Measurements from ENCODE around the gene KDSR. TPM values are rescaled to one million over a fixed set of nuclear protein-coding genes. Genes with fewer than 3 reads are reported as not detected.

KDSR gene
- polyA plus RNA-seq, 2 of the 4 experiments (the other 2 are of a cell fraction), result 13.6 to 21.2 TPM

GRCh38 chr18:63395503-63395902 lies 28.5 kb upstream of the KDSR start (continued):
- TF ChIP-seq ATOH8 (CRISPR knock-in tag; IDR thresholded peaks at IDR 0.05; ENCODE audit: low read depth) (no peak), HEYL (CRISPR knock-in tag; IDR thresholded peaks at IDR 0.05) (no peak)

- Histone ChIP-seq H3K27ac (no peak overlapping the region), H3K9me3 (no peaks in the 10 kb centered on the region), H3K4me3 (no peak overlapping the region), H3K4me2 (no peak overlapping the region), H3K4me1 (no peaks in the 10 kb centered on the region)
- FAIRE-seq, result no peak
- ChIA-PET POLR2A (no interaction called here), CTCF (interaction anchor here (1.4 kb wide), 1 partner anchor 11 kb away, joined by 4 read pairs; no protein-coding TSS in a partner anchor)
- TF ChIP-seq FOSB (CRISPR knock-in tag; IDR thresholded peaks at IDR 0.05), result no peak
- TF ChIP-seq CHD2 (IDR thresholded peaks at IDR 0.05; ENCODE audit: low read length, partially characterized antibody), result no peak
- TF ChIP-seq ELK1 (IDR thresholded peaks at IDR 0.05; ENCODE audit: low read depth, low read length), result no peak
- TF ChIP-seq TFCP2L1 (CRISPR knock-in tag; IDR thresholded peaks at IDR 0.05), result no peak
- no peak for TF ChIP-seq MAFK (IDR thresholded peaks at IDR 0.05; ENCODE audit: partially characterized antibody)
- TF ChIP-seq RNF2 (IDR thresholded peaks at IDR 0.05; ENCODE audit: borderline replicate concordance, low read depth), result no peak
- TF ChIP-seq ZNF302 (CRISPR knock-in tag; IDR thresholded peaks at IDR 0.05), result no peak
- TF ChIP-seq CHD4 (IDR thresholded peaks at IDR 0.05; ENCODE audit: borderline replicate concordance), result no peak
- TF ChIP-seq NR3C1 (IDR thresholded peaks at IDR 0.05), result no peak
- no peak for TF ChIP-seq HMGXB4 (CRISPR knock-in tag; IDR thresholded peaks at IDR 0.05; ENCODE audit: borderline replicate concordance)
- TF ChIP-seq RFX5 (IDR thresholded peaks at IDR 0.05), result no peak
- TF ChIP-seq CBX2 (IDR thresholded peaks at IDR 0.05; ENCODE audit: borderline replicate concordance, low read depth), result no peak
- DNase-seq (ENCODE audit: low read depth in 1 of 2, low spot score in 1 of 2), result no peak
- 94% methylated on average over 3 of the region's 3 CpGs for WGBS (ENCODE audit: missing lambda C conversion rate)
- ATAC-seq, result no peak
Measured at GRCh38 chr18:63394954-63395353, 27.9 kb upstream of the KDSR start.

- ATAC-seq (no peak), DNase-seq (ENCODE audit: low read depth in 1 of 2, low spot score in 1 of 2) (no peak), FAIRE-seq (no peak)
- ChIA-PET POLR2A (no interaction called here), CTCF (no interaction called here)
- Histone ChIP-seq H3K4me1 (no peaks in the 10 kb centered on the region), H3K27ac (no peak overlapping the region), H3K9me3 (no peaks in the 10 kb centered on the region), H3K4me2 (no peak overlapping the region), H3K4me3 (no peak overlapping the region)
- WGBS (ENCODE audit: missing lambda C conversion rate), result 91% methylated on average over 4 of the region's 4 CpGs
- TF ChIP-seq BCL3 (IDR thresholded peaks at IDR 0.05) (no peak), POLR2A (IDR thresholded peaks at IDR 0.05; ENCODE audit: low read length) (no peak), MAZ (IDR thresholded peaks at IDR 0.05; ENCODE audit: borderline replicate concordance, low read depth, low read length) (no peak), RARB (CRISPR knock-in tag; IDR thresholded peaks at IDR 0.05) (no peak), CBX2 (IDR thresholded peaks at IDR 0.05; ENCODE audit: borderline replicate concordance, low read depth) (no peak), ATOH8 (CRISPR knock-in tag; IDR thresholded peaks at IDR 0.05; ENCODE audit: low read depth) (no peak), SMC3 (IDR thresholded peaks at IDR 0.05) (no peak), MAFK (IDR thresholded peaks at IDR 0.05; ENCODE audit: partially characterized antibody) (no peak), ZSCAN20 (CRISPR knock-in tag; IDR thresholded peaks at IDR 0.05) (no peak), NR3C1 (IDR thresholded peaks at IDR 0.05) (no peak), ZNF302 (CRISPR knock-in tag; IDR thresholded peaks at IDR 0.05) (no peak), E2F6 (IDR thresholded peaks at IDR 0.05; ENCODE audit: borderline replicate concordance, low read depth) (no peak), REST (IDR thresholded peaks at IDR 0.05) (no peak), CEBPB (IDR thresholded peaks at IDR 0.05) (no peak), ZFP36 (IDR thresholded peaks at IDR 0.05; ENCODE audit: borderline replicate concordance, partially characterized antibody) (no peak), HOXA7 (CRISPR knock-in tag; IDR thresholded peaks at IDR 0.05) (no peak), TFCP2L1 (CRISPR knock-in tag; IDR thresholded peaks at IDR 0.05) (no peak)
Measured at GRCh38 chr18:63387861-63388260, 20.9 kb upstream of the KDSR start.

All from A549 (cell line).